Left cardiac atrium (tissue), 4 donors: Measurements from ENCODE around the gene GCDH. TPM values are rescaled to one million over a fixed set of nuclear protein-coding genes. Genes with fewer than 3 reads are reported as not detected.
"Not testable (repeated sequence)": the region's sequence is repeated elsewhere in the genome, so short reads cannot be mapped to it uniquely, and the experiment has no call there.

Source experiments
- ATAC-seq, 2 donors: fragments of 200-7000 bp; cut with Tn5 transposase; one replicate each; pipeline ENCODE4 v1.9.1; 2020; ENCODE audit warnings: mild to moderate bottlenecking in 2 of 2, moderate library complexity in 2 of 2
- DNase-seq: peaks from one replicate; pipeline ENCODE4 v3.0.0-alpha.2; 2020
- intact Hi-C, 2 donors: fragments of 100-400 bp; cut with DNase I; formaldehyde crosslinking; loops; one replicate each; pipeline versions ENCODE4 v1.14.1 to v1.15.1; 2022 to 2023
- long read RNA-seq: library from polyadenylated mRNA; unstranded; transcript quantifications from one replicate; pipeline ENCODE4 v2.0.0, GENCODE V29; 2021
- total RNA-seq, 2 donors: library from RNA; stranded (reverse); fragmentation: NEBNext Ultra II Directional; extraction: Animal tissue kit (Norgen Biotek cat#: 25700); gene quantifications; one replicate each; pipeline ENCODE4 v1.2.1, GENCODE V29; 2021
- donor health status: DM: no; HTN: yes; CAD: no.
- donor health status: DM: no; HTN: yes; CAD: no; lungs with severe emphysema.
- donor health status: DM: yes; HTN: yes; CAD: no.
- donor health status: Dilated cardiomyopathy.

GCDH gene
- total RNA-seq, result 10 to 100 TPM; 23.7 to 26.1 TPM
- long read RNA-seq, transcript GCDH-201 (12 exons, 1,956 nt), result major isoform, 13 of 15 reads
- long read RNA-seq, partial matches to known transcripts, result 1 of 15 reads
- long read RNA-seq, other reads (novel, unspliced or antisense), result 1 of 15 reads

GRCh38 chr19:12890787-12891552, at the start of gene GCDH:
GCDH (plus strand) TSS chr19:12891160; CDS start chr19:12891305, 145 bp downstream.
- ATAC-seq, result peak; percentile 99
- intact Hi-C loops, result no loop called here
- peak; percentile 98 for DNase-seq

GRCh38 chr19:12842511-12842910, 48.4 kb upstream of the GCDH start:
- DNase-seq (no peak), ATAC-seq (no peak)
- intact Hi-C loops, result loop anchor here in 1 of 2 donors (5.0 kb wide), 1 partner anchor 75 kb away; no protein-coding TSS in a partner anchor

GRCh38 chr19:12843328-12843727, 47.6 kb upstream of the GCDH start:
- intact Hi-C loops, result loop anchor here in 1 of 2 donors (5.0 kb wide), 1 partner anchor 76 kb away; no protein-coding TSS in a partner anchor
- DNase-seq (no peak), ATAC-seq (no peak)

- DNase-seq (no peak), ATAC-seq (no peak)
- intact Hi-C loops, result loop anchor here in 1 of 2 donors (5.0 kb wide), 1 partner anchor 77 kb away; no protein-coding TSS in a partner anchor
These were observed 46.8 kb upstream of the GCDH start for GRCh38 chr19:12843999-12844732.

GRCh38 chr19:12846613-12847012, 44.3 kb upstream of the GCDH start:
- intact Hi-C loops, result loop anchor here in 1 of 2 donors (2.0 kb wide), 1 partner anchor 82 kb away; no protein-coding TSS in a partner anchor
- not testable (repeated sequence) for ATAC-seq, DNase-seq

- ATAC-seq (peak; percentile 99), DNase-seq (peak; percentile 83)
- intact Hi-C loops, result loop anchor here in 1 of 2 donors (2.0 kb wide), 1 partner anchor 83 kb away; no protein-coding TSS in a partner anchor
These were observed 43.5 kb upstream of the GCDH start for GRCh38 chr19:12847159-12848139.

DNA sequence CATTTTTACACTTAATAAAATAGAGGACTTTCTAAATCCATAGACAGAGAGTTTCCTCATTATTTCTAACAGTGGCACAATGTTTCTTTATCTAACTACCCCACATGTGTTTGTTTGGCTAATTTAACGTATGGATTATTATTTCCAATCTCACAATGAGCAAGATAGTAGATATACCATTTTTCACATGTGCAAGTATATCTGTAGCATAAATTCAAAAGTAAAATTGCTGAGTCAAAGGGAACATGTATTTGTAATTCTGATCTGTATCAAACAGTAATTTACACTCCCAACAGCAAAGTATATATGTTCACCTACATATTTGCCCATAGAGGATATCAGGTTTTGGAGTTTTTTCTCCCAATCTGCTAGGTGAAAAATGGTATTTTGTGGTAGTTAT, 34.3 kb upstream of the GCDH start:
- intact Hi-C loops, result no loop called here
- DNase-seq (no peak), ATAC-seq (no peak)

GRCh38 chr19:12858041-12858928, 32.7 kb upstream of the GCDH start:
- intact Hi-C loops, result no loop called here
- no peak for DNase-seq
- no peak for ATAC-seq

GRCh38 chr19:12859546-12859945, 31.4 kb upstream of the GCDH start:
- DNase-seq (no peak), ATAC-seq (no peak)
- intact Hi-C loops, result no loop called here

DNA sequence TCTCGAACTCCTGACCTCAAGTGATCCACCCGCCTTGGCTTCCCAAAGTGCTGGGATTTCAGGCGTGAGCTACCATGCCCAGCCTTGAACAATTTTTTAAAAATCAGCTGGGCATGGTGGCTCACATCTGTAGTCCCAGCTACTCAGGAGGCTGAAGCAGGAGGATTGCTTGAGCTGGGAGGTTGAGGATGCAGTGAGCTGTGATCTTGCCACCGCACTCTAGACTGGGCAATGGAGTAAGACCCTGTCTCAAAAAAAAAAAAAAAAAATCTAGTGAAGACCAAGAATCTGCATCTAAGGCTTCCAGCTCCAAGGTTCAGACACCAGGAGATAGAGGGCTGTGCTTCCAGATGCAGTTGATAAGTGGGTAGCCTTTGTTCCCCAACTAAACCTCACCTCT, 26.8 kb upstream of the GCDH start:
- DNase-seq (no peak), ATAC-seq (no peak)
- intact Hi-C loops, result no loop called here

DNA sequence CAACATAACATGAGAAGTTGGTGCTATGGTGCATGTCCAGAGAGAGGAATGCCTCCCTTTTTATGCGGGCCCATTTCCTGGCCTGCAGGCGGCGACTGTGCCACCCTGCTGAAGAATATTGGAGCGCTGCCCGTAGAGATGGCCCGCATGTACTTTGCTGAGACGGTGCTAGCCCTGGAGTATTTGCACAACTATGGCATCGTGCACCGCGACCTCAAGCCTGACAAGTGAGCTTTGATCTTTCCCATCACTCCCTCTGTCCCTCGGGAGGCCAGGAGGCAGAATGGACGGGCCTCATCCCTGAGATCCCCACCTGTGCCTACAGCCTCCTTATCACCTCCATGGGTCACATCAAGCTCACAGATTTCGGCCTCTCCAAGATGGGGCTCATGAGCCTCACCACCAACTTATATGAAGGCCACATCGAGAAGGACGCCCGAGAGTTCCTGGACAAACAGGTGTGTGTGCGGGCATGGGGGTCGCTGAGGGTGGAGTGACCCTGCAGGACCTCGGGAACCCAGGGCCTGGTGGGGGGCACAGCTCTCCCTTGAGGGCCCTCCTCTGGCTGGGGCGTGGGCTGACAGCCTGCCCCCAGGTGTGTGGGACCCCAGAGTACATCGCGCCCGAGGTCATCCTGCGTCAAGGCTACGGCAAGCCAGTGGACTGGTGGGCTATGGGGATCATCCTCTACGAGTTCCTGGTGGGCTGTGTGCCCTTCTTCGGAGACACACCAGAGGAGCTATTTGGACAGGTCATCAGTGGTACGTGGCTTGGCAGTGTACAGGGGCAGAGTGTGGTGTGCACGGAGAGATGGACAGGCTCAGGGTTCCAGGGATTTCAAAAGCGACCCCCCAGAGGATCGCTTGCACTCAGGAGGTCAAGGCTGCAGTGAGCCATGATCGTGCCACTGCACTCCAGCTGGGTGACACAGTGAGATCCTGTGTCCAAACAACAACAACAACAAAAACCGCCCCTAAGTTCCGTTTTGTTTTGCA, 25.9 kb upstream of the GCDH start:
- no peak for ATAC-seq
- no peak for DNase-seq
- intact Hi-C loops, result no loop called here

- intact Hi-C loops, result no loop called here
- no peak for ATAC-seq
- DNase-seq, result no peak
These were observed 25.1 kb upstream of the GCDH start for GRCh38 chr19:12865746-12866415.

DNA sequence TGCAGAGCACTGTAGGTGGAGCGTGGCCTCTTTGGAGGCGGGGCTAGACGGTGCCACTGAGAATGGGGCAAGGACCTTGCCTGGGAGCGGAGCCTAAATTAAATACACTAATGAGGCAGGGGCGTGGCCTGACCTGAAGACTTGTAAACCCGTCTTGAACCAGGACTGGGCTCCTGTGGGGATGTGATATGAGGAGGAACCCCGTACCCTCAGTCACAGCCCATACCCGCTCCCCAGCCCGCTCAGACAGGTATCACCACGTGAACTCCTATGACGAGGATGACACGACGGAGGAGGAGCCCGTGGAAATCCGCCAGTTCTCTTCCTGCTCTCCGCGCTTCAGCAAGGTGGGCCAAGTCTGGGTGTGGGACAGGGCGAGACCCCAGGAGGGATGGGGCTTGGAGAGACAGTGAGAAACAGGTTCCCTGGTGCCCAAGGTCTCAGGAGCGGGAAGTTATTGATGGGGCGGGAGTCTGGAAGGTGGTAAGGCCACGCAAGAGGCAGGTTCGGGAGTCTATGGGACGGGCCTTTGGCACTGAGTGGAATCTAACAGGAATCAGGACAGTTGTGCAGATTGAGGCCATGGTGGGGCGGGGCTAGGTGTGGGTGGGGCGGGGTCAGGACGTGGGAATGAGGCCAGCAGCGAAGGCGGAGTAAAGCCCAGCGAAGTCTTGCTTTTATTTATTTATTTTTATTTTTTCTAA, 24.4 kb upstream of the GCDH start:
- intact Hi-C loops, result no loop called here
- DNase-seq (no peak), ATAC-seq (no peak)

GRCh38 chr19:12867120-12868099, 23.6 kb upstream of the GCDH start:
- DNase-seq, result peak; percentile 61
- ATAC-seq, result peak; percentile 86
- intact Hi-C loops, result no loop called here
